ENCODE measurements around the gene USP17L18.
"Not testable (repeated sequence)": the region's sequence is repeated elsewhere in the genome, so short reads cannot be mapped to it uniquely, and the experiment has no call there.

The USP17L18 gene

DNA sequence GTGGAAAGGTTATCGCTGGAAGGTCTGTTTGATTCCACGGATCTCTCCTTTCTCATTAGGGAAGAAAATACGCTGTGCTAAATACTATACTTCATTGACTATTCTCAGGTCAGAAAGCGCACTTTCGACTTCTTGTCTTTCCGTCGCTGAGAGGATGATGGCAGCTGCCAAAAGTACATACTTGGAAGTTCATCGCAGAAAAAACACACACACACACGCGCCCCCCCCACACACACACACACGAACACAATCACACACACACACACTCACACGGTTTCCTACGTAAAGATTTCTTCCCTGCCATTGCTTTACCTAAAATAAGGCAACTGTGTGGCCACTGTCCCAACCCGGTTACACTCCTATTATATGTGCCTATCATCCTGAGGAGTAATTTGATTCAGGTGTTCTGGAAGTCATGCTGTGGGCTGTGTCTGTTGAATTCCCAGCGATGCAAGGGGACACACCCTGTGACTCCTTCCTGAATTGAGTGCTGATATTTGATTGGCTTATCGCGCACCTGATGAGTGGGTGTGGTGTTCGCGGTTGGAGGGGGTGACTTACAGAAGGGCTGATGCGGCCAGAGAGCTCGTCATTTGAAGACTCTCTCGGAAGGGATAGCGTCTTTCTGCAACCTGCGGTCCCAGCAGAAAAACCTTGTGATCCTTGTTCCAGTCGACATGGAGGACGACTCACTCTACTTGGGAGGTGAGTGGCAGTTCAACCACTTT, at the start of gene USP17L18:
Gene USP17L18, plus strand, starts transcription at position 678 of the 728 bp plus-strand sequence. Its CDS starts 0 bp downstream, at position 678.
- DNase-seq (ENCODE audit: low spot score), result not testable (repeated sequence)

DNA sequence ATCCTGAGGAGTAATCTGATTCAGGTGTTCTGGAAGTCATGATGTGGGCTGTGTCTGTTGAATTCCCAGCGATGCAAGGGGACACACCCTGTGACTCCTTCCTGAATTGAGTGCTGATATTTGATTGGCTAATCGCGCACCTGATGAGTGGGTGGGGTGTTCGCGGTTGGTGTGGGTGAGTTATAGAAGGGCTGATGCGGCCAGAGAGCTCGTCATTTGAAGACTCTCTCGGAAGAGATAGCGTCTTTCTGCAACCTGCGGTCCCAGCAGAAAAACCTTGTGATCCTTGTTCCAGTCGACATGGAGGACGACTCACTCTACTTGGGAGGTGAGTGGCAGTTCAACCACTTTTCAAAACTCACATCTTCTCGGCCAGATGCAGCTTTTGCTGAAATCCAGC, 38.1 kb upstream of the USP17L18 start, which contains the start of gene USP17L10:
Gene USP17L10, plus strand, starts transcription at position 301 of the 400 bp plus-strand sequence. Its CDS starts 0 bp downstream, at position 301.
- not testable (repeated sequence) for DNase-seq (ENCODE audit: low spot score)

DNA sequence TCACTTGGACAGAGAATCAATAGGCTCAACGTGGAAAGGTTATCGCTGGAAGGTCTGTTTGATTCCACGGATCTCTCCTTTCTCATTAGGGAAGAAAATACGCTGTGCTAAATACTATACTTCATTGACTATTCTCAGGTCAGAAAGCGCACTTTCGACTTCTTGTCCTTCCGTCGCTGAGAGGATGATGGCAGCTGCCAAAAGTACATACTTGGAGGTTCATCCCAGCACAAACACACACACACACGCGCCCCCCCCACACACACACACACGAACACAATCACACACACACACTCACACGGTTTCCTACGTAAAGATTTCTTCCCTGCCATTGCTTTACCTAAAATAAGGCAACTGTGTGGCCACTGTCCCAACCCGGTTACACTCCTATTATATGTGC, 33.7 kb upstream of the USP17L18 start:
- DNase-seq (ENCODE audit: low spot score), result not testable (repeated sequence)

GRCh38 chr4:9215105-9215504, 33.3 kb upstream of the USP17L18 start, which contains the start of gene USP17L11:
USP17L11 (plus strand) TSS chr4:9215405; CDS start chr4:9215405, 0 bp downstream.
- DNase-seq (ENCODE audit: low spot score), result not testable (repeated sequence)

DNA sequence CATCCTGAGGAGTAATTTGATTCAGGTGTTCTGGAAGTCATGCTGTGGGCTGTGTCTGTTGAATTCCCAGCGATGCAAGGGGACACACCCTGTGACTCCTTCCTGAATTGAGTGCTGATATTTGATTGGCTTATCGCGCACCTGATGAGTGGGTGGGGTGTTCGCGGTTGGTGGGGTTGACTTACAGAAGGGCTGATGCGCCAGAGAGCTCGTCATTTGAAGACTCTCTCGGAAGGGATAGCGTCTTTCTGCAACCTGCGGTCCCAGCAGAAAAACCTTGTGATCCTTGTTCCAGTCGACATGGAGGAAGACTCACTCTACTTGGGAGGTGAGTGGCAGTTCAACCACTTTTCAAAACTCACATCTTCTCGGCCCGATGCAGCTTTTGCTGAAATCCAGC, 28.6 kb upstream of the USP17L18 start, which contains the start of gene USP17L12:
Gene USP17L12, plus strand, starts transcription at position 301 of the 400 bp plus-strand sequence. Its CDS starts 0 bp downstream, at position 301.
- not testable (repeated sequence) for DNase-seq (ENCODE audit: low spot score)

- DNase-seq (ENCODE audit: low spot score), result not testable (repeated sequence)
Observed at GRCh38 chr4:9224596-9224995, 23.8 kb upstream of the USP17L18 start, which contains the start of gene USP17L13. USP17L13 (plus strand) TSS chr4:9224896; CDS start chr4:9224896, 0 bp downstream.

DNA sequence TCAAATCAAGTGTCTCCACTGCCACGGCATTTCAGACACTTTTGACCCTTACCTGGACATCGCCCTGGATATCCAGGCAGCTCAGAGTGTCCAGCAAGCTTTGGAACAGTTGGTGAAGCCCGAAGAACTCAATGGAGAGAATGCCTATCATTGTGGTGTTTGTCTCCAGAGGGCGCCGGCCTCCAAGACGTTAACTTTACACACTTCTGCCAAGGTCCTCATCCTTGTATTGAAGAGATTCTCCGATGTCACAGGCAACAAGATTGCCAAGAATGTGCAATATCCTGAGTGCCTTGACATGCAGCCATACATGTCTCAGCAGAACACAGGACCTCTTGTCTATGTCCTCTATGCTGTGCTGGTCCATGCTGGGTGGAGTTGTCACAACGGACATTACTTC, 18.2 kb upstream of the USP17L18 start:
- DNase-seq (ENCODE audit: low spot score), result not testable (repeated sequence)

DNA sequence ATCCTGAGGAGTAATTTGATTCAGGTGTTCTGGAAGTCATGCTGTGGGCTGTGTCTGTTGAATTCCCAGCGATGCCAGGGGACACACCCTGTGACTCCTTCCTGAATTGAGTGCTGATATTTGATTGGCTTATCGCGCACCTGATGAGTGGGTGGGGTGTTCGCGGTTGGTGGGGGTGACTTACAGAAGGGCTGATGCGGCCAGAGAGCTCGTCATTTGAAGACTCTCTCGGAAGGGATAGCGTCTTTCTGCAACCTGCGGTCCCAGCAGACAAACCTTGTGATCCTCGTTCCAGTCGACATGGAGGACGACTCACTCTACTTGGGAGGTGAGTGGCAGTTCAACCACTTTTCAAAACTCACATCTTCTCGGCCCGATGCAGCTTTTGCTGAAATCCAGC, 14.3 kb upstream of the USP17L18 start, which contains the start of gene USP17L15:
Gene USP17L15, plus strand, starts transcription at position 301 of the 400 bp plus-strand sequence. Its CDS starts 0 bp downstream, at position 301.
- not testable (repeated sequence) for DNase-seq (ENCODE audit: low spot score)

GRCh38 chr4:9238461-9238860, 10.0 kb upstream of the USP17L18 start:
- DNase-seq (ENCODE audit: low spot score), result not testable (repeated sequence)

DNA sequence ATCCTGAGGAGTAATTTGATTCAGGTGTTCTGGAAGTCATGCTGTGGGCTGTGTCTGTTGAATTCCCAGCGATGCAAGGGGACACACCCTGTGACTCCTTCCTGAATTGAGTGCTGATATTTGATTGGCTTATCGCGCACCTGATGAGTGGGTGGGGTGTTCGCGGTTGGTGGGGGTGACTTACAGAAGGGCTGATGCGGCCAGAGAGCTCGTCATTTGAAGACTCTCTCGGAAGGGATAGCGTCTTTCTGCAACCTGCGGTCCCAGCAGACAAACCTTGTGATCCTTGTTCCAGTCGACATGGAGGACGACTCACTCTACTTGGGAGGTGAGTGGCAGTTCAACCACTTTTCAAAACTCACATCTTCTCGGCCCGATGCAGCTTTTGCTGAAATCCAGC, 4.9 kb upstream of the USP17L18 start, which contains the start of gene USP17L17:
Gene USP17L17, plus strand, starts transcription at position 301 of the 400 bp plus-strand sequence. Its CDS starts 0 bp downstream, at position 301.
- not testable (repeated sequence) for DNase-seq (ENCODE audit: low spot score)

DNA sequence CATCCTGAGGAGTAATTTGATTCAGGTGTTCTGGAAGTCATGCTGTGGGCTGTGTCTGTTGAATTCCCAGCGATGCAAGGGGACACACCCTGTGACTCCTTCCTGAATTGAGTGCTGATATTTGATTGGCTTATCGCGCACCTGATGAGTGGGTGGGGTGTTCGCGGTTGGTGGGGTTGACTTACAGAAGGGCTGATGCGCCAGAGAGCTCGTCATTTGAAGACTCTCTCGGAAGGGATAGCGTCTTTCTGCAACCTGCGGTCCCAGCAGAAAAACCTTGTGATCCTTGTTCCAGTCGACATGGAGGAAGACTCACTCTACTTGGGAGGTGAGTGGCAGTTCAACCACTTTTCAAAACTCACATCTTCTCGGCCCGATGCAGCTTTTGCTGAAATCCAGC, 4.6 kb downstream of the USP17L18 start, which contains the start of gene USP17L19:
Gene USP17L19, plus strand, starts transcription at position 301 of the 400 bp plus-strand sequence. Its CDS starts 0 bp downstream, at position 301.
- not testable (repeated sequence) for DNase-seq (ENCODE audit: low spot score)

GRCh38 chr4:9257824-9258223, 9.4 kb downstream of the USP17L18 start, which contains the start of gene USP17L20:
USP17L20 (plus strand) TSS chr4:9258124; CDS start chr4:9258124, 0 bp downstream.
- DNase-seq (ENCODE audit: low spot score), result not testable (repeated sequence)

GRCh38 chr4:9262572-9262971, 14.1 kb downstream of the USP17L18 start, which contains the start of gene USP17L21:
USP17L21 (plus strand) TSS chr4:9262872; CDS start chr4:9262872, 0 bp downstream.
- not testable (repeated sequence) for DNase-seq (ENCODE audit: low spot score)

DNA sequence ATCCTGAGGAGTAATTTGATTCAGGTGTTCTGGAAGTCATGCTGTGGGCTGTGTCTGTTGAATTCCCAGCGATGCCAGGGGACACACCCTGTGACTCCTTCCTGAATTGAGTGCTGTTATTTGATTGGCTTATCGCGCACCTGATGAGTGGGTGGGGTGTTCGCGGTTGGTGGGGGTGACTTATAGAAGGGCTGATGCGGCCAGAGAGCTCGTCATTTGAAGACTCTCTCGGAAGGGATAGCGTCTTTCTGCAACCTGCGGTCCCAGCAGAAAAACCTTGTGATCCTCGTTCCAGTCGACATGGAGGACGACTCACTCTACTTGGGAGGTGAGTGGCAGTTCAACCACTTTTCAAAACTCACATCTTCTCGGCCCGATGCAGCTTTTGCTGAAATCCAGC, 18.9 kb downstream of the USP17L18 start, which contains the start of gene USP17L22:
Gene USP17L22, plus strand, starts transcription at position 301 of the 400 bp plus-strand sequence. Its CDS starts 0 bp downstream, at position 301.
- DNase-seq (ENCODE audit: low spot score), result not testable (repeated sequence)

DNA sequence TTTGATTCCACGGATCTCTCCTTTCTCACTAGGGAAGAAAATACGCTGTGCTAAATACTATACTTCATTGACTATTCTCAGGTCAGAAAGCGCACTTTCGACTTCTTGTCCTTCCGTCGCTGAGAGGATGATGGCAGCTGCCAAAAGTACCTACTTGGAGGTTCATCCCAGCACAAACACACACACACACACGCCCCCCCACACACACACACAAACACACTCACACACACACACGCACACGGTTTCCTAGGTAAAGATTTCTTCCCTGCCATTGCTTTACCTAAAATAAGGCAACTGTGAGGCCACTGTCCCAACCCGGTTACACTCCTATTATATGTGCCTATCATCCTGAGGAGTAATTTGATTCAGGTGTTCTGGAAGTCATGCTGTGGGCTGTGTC, 23.3 kb downstream of the USP17L18 start:
- not testable (repeated sequence) for DNase-seq (ENCODE audit: low spot score)

Measured in kidney tubule cell (primary cell).